ENCODE data around the gene INO80D. TPM values are rescaled to one million over a fixed set of nuclear protein-coding genes. Genes with fewer than 3 reads are reported as not detected.
A peak's percentile ranks its signal among the peaks of the same experiment; 100 is the strongest.

The INO80D gene
- total RNA-seq, 4 donors from 2014 or later = 11.3 to 16.9 (median 14.6) TPM

DNA sequence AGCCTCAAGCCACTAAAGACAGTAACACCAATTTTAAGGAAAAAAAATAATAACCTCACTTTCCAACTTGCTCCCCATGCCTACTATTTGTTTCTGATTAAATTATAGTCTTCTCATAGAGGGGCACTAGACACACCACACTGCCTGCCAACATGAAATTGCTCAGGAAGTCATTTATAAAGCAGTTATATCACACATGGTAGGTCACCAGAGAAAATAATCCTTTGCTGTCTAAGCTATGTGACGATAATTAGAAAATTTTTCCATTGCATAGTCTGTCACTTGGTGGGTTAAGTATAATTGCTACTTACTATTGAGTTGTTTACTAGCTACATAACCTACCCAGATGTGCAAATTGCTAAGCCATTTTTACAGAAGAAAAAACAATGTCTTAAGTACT lies 85.2 kb downstream of the INO80D start:
- no peak for ATAC-seq
- TF ChIP-seq POLR2A (IDR thresholded peaks at IDR 0.05) (no peak), CTCF (IDR thresholded peaks at IDR 0.05 in 4 of 5, conservative IDR thresholded peaks at IDR 0.05 in 1 of 5) (no peak)
- H3K4me1 ChIP-seq = peaks cover 2 to 9% of the 10 kb centered on the region in 2 donors

DNA sequence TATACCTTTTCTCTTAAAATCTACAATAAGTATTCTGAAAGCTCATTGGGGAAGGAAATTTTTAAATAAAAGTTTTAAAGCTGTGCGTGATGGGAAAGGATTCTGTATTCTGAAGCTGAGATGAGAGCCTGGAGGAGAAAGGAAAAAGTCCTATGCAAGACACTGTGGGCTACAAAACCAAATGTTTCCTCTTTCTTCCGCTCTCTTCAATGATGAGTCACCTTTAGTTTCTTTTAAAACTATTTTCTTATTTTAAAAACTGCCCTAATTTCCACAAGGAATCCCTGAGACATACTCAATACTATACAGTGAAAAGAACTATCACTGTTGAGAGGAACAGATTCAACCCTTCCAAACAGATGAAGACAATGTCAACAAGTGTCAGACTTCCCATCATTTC lies 87.4 kb downstream of the INO80D start:
- H3K9me3 ChIP-seq = no peaks in the 10 kb centered on the region
- H3K36me3 ChIP-seq = peaks cover 0 to 15% of the 10 kb centered on the region in 2 donors
- no peak for TF ChIP-seq POLR2A (IDR thresholded peaks at IDR 0.05)
- TF ChIP-seq CTCF (IDR thresholded peaks at IDR 0.05 in 4 of 5, conservative IDR thresholded peaks at IDR 0.05 in 1 of 5) = no peak
- no peak overlapping the region for H3K4me3 ChIP-seq
- H3K27me3 ChIP-seq = no peaks in the 10 kb centered on the region
- peaks cover 16 to 29% of the 10 kb centered on the region in 2 donors for H3K4me1 ChIP-seq
- H3K27ac ChIP-seq = no peak overlapping the region
- in situ Hi-C loops (cut with MboI; ENCODE audit: low sequenced_read_pairs in 4 of 4) (no loop called here), intact Hi-C loops (cut with DNase I; ENCODE audit: low total_unique reads) (no loop called here)
- no peak for DNase-seq
- no peak for ATAC-seq

More for the DNA sequence above, 85.2 kb downstream of the INO80D start:
- Histone ChIP-seq H3K9me3 (no peaks in the 10 kb centered on the region), H3K36me3 (peaks cover 0 to 37% of the 10 kb centered on the region in 2 donors), H3K27ac (no peak overlapping the region), H3K27me3 (no peaks in the 10 kb centered on the region), H3K4me3 (no peak overlapping the region)
- intact Hi-C loops (cut with DNase I; ENCODE audit: low total_unique reads) (no loop called here), in situ Hi-C loops (cut with MboI; ENCODE audit: low sequenced_read_pairs in 4 of 4) (no loop called here)
- no peak for DNase-seq

DNA sequence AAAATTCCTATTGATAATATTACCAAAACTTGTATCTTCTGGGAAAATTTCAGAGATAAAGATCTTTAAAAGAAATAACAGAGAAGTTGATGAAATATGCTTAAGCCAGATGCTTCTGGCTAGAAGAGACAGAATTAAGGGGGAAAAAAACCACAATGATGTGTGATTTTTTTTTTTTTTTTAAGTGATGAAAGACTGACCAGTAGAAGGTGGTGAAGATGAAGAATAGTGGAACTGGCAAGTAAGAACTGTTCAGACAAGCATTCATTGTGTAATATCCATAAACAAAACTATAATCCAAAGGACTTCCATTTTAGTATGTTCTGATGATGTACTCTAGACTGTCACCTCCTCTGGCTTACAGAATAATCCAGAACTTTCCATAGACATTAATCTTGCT lies 89.8 kb downstream of the INO80D start:
- H3K4me1 ChIP-seq = peaks cover 14 to 26% of the 10 kb centered on the region in 2 donors
- no peak for TF ChIP-seq CTCF (IDR thresholded peaks at IDR 0.05 in 4 of 5, conservative IDR thresholded peaks at IDR 0.05 in 1 of 5)
- TF ChIP-seq POLR2A (IDR thresholded peaks at IDR 0.05) = no peak
- in situ Hi-C loops (cut with MboI; ENCODE audit: low sequenced_read_pairs in 4 of 4) = no loop called here
- intact Hi-C loops (cut with DNase I; ENCODE audit: low total_unique reads) = no loop called here
- H3K36me3 ChIP-seq = peaks cover 0 to 34% of the 10 kb centered on the region in 2 donors
- ATAC-seq = no peak
- DNase-seq = no peak
- H3K4me3 ChIP-seq = no peak overlapping the region
- no peaks in the 10 kb centered on the region for H3K9me3 ChIP-seq
- H3K27me3 ChIP-seq = no peaks in the 10 kb centered on the region
- no peak overlapping the region for H3K27ac ChIP-seq

DNA sequence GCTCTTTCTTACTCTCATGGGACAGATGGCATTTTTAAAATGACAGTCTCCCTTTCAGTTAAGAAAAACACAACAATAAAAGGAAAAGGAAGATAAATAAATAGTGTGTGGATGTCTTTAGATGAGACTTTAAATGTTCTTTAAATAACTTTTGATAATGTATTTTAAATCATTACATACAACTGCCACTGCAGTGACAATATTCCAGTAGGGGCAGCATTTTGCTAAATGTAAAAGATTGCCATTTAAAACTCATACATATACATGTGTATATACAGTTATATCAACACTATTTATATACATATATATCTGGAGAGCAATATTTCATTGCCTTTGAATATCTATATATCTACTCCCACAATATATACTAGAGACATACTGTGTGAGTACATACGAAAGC lies 90.7 kb downstream of the INO80D start:
- peak in 1 of 5 experiments; percentile 28 for TF ChIP-seq CTCF (IDR thresholded peaks at IDR 0.05 in 4 of 5, conservative IDR thresholded peaks at IDR 0.05 in 1 of 5)
- no peak for TF ChIP-seq POLR2A (IDR thresholded peaks at IDR 0.05)
- no peaks in the 10 kb centered on the region for H3K27me3 ChIP-seq
- H3K4me3 ChIP-seq = no peak overlapping the region
- ATAC-seq = no peak
- H3K27ac ChIP-seq = no peak overlapping the region
- H3K4me1 ChIP-seq = peaks cover 14 to 22% of the 10 kb centered on the region in 2 donors
- no peak for DNase-seq
- H3K36me3 ChIP-seq = peaks cover 0 to 35% of the 10 kb centered on the region in 2 donors
- in situ Hi-C loops (cut with MboI; ENCODE audit: low sequenced_read_pairs in 4 of 4) = no loop called here
- H3K9me3 ChIP-seq = no peaks in the 10 kb centered on the region
- intact Hi-C loops (cut with DNase I; ENCODE audit: low total_unique reads) = no loop called here

GRCh38 chr2:205994344-205994743 lies 91.6 kb downstream of the INO80D start:
- TF ChIP-seq CTCF (IDR thresholded peaks at IDR 0.05 in 4 of 5, conservative IDR thresholded peaks at IDR 0.05 in 1 of 5) = no peak
- no peak for TF ChIP-seq POLR2A (IDR thresholded peaks at IDR 0.05)
- ATAC-seq = peak; percentile 72
- Histone ChIP-seq H3K27ac (peak overlapping the region in 1 of 4 donors; percentile 7), H3K27me3 (no peaks in the 10 kb centered on the region), H3K9me3 (no peaks in the 10 kb centered on the region), H3K4me1 (peaks cover 14 to 22% of the 10 kb centered on the region in 2 donors), H3K4me3 (no peak overlapping the region), H3K36me3 (peaks cover 0 to 31% of the 10 kb centered on the region in 2 donors)
- in situ Hi-C loops (cut with MboI; ENCODE audit: low sequenced_read_pairs in 4 of 4) (no loop called here), intact Hi-C loops (cut with DNase I; ENCODE audit: low total_unique reads) (no loop called here)
- no peak for DNase-seq
